ENCODE results near the gene EML1.

The EML1 gene

GRCh38 chr14:99780690-99781089, 12.5 kb upstream of the EML1 start:
- DNase-seq: no peak

GRCh38 chr14:99781091-99781490, 12.1 kb upstream of the EML1 start:
- no peak for DNase-seq

DNA sequence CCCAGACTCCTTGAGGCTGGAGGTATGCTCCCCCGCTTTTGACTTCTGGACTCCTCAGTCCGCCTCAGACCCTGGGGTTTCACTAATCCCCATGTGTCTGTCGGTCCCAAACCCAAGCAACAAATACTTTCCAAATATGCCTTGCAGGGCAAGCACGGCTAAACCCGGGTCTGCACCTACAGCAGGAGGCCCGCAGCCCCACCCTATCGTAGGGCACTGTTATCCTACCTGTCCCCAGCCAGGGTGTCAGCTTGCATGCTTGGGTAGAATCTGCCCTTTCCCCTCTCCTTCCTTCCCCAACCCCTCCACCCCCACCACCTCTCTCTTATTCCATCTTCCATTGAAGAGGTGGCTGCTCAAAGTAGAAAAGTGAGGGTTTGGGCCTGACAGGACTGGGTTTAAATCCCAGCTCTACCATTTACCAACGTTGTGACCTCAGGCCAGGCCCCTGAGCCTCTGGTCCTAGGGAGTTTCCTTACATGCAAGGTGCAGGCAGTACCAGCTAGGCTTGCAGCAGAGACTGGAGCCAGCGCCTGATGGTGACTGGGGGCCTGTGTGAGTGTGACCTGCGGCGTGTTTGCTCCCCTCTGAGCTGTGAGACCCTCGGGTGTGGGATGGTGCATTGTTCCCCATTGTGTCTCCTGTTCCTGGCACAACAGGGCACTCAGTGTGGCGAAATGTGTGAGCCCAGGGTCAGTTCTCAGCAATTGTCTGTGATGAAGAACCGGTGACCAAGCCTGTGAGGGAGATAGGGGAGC, 11.2 kb upstream of the EML1 start:
- DNase-seq: no peak

DNA sequence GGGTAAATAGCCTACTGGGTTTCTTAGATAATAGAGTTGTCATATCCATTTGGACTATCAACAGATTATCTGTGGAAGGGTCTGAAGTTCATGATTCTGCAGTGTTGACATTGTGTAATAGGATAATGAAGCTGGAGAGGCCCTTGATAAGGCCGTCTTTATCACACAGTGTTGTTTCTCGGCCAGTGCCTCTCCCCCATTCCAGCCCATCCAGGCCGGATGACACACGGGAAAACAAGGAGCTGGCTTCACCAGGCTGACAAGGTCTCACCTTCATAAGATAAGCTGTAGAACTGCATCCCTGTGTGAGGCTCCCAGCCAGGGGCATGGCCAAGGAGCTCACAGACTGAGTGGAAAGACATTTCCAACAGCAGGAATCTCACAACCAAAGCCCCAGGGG, 8.7 kb upstream of the EML1 start:
- no peak for DNase-seq

GRCh38 chr14:99785426-99785825, 7.8 kb upstream of the EML1 start:
- DNase-seq: no peak

DNA sequence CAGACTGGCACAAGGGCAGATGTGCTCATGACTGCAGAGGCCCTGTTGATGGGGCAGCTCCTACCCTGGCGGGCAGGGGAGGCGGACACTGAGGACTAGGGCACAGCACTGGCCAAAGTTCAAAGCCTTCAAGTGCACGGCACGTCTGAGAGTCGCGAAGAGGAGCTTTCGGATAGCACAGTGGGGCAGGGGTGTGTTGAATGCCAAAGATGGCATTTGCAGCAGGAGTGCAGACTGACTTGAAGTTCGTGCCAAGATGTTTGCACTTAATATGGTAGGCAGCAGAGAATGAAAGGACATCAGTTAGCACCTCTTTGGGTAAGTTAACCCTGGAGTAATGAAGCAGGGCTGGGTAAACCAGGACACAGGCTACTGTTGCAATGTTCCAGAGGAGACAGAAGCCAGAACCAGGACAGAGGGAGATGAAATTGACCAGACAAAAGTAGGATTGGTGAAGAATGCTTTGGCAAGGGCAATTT, 6.7 kb upstream of the EML1 start:
- DNase-seq: no peak

DNA sequence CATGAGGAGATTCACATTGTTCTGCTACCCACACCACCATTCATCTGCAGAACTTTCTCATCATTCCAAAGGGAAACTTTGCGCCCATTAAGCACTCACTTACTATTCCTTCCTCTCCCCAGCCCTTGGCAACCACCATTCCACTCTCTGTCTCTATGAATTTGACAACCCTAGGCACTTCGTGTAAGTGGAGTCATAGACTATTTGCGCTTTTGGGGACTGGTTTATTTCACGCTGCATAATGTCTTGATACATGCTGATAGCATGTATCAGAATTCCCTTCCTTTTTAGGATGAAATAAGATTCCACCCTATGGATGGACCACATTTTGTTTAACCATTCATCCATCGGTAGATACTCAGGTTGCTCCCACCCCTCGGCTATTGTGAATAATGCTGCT, 4.5 kb upstream of the EML1 start:
- no peak for DNase-seq

GRCh38 chr14:99789581-99789980, 3.6 kb upstream of the EML1 start:
- no peak for DNase-seq

GRCh38 chr14:99790201-99790977, 2.8 kb upstream of the EML1 start:
- DNase-seq: no peak

GRCh38 chr14:99790978-99791376, 2.2 kb upstream of the EML1 start:
- no peak for DNase-seq

DNA sequence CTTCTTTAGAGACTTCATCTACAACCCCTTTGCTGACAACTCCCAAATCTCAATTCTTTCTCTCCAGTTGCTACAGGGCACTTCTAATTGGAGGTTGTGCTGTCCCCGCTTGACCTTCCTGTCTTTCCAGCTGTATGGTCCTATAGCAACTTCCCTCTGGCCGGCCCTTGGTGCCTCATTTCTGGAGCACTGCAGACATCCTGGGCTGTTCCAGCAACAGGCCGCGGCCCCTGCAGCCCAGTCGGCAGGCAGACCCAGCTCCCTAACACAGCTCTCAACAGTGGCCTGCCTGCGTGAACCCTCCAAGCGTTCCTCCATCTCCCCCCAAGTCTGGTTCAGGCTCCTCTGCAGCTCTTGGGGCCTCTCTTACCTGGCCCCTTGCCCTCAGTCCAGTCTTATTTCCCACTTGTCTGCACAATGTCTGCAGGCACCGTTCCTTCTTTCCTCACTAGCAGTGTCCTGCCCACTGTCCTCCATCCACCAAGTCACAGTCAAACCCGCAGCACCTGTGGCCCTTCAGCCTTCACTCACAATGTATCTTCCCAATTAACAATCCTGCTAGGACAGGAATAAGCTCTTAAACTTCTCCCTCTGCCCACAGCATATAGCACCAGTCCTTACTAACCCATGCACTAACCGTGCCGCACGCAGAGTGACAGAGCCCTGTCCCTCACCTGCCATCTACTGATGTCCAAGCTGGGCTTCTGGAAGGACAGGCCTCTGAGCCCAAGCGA, 1.6 kb upstream of the EML1 start:
- DNase-seq: no peak

DNA sequence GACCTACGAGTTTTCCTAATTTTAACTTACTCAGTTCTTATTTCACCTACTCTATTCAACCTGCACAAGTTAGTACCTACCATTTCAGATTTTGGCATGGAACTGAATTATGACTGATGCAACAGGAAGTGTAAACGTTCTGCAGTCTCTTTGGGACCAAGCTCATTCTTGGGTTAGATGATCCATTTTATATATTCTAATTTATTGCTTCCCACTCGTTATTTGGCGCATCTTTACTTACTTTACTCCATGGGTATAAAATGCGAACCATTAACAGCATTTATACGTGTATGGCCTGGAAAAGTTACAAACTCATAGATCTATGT, 1.0 kb upstream of the EML1 start:
- no peak for DNase-seq

DNA sequence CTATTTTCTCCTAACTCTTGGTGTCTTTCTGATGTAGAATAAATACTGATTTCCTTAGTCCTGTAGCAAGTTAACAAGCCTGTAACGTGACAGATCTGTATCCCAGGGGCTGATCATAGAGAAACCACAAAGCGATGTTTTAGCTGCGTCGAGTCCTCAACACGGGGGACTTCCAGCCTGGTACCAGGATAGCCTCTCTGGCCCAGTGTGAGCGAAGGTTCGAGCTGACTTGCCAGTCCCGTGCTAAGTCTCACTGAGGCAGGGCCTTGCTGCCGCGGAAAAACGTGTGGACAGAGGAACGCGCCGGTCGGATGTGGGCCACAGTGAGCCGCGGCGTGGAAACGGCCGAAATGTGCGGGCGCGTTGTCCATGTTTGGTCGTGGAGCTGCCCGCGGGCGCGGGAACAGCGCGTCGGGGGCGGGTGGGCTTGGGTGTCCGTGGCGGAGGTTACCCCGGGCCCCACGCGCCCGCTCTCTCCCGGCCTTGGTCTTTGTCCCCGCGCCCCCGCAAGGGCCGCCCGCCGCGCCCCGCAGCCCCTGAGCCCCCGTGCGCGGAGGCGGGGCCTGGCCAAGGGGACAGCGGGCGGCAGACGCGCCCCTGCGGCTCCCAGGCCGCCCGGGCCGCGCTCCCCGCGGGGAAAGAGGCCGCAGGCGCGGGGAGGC, 531 bp upstream of the EML1 start:
- DNase-seq: no peak

DNA sequence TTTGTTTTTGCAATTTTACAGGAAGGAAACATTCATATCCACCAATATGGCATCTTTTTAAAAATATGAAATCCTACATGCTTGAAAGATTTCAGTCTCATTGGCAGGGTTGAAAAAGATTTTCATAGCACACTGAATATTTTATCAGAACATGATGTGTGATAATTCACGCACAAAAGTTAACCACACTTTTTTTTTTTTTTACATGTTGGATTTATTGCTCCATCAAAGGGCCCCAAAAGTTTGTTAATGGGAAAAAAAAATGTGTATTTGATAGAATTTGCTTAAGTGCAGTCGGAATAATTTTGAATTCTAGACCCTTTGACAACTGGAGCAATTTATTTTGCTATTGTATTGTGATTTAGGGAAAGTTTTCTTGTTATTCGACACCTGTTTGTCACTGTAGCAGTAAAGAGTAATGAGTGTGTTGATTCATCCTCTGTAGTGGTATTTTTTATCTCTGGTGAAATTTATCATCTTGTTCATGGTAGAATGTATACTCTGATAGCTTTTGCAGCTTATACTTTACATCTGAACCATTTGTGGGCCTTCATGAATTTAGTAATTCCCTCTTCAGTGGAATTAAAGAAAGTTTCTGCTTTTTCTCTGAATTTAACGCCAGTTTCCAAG, 1.1 kb downstream of the EML1 start:
- no peak for DNase-seq

DNA sequence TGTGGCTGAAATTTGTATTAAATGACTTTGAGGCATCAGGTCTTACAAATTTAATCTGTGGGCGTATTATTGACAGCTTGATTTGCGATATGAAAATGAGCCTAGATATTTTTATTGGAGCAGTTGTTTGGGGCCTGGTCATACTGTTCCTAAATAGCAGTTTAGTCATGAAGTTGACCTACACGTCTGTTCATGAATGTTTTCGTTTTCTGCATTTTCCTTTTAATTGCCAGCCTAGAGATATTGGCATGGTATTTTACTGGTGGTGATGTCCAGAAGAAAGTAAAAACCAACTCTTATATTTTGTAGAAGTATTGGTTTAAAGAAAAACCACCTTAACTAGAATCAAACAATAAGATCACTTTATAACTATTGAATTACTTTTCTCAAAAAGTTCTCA, 1.8 kb downstream of the EML1 start:
- DNase-seq: no peak

- no peak for DNase-seq
Measured at GRCh38 chr14:99797231-99797630, 4.0 kb downstream of the EML1 start.

GRCh38 chr14:99800781-99801180, 7.6 kb downstream of the EML1 start:
- no peak for DNase-seq

DNA sequence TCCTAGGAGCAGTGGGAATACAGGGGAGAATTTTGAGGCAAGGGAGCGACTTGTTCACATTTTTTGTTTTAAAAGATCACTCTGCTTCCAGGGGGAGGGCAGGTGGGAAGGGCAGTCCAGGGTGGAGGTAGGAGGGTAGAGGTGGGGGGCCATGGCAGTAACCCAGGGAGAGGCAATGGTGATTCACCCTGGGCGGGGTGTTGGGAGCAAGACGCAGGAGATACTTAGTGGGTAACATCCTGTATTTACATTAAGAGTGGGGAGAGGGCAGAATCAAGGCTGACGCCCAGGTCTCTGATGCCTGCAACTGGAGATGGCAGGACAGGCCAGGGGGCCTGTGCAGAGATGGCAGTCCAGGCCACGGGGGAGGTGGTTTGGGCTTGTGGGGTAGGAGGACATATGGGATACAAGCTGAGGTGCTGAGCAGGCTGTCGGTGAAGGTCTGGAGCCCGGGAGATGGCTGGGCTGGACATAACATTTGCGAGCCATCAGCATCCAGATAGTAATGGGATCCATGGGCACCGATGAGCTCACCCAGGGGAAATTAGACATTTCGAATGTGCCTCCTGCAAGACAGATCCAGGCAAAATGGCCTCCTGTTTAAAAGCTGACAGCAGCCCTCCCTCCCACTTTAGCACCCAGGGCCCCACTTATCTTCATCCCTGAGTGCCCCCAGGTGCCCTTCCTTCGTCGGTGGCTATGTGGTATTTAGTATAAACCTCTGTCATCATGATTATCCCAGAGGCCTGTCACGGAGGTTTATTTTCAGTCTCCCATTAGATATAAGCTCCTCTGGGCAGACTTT, 9.3 kb downstream of the EML1 start:
- no peak for DNase-seq

GRCh38 chr14:99803106-99803775, 10.0 kb downstream of the EML1 start:
- DNase-seq: no peak

GRCh38 chr14:99803803-99804202, 10.6 kb downstream of the EML1 start:
- DNase-seq: no peak

DNA sequence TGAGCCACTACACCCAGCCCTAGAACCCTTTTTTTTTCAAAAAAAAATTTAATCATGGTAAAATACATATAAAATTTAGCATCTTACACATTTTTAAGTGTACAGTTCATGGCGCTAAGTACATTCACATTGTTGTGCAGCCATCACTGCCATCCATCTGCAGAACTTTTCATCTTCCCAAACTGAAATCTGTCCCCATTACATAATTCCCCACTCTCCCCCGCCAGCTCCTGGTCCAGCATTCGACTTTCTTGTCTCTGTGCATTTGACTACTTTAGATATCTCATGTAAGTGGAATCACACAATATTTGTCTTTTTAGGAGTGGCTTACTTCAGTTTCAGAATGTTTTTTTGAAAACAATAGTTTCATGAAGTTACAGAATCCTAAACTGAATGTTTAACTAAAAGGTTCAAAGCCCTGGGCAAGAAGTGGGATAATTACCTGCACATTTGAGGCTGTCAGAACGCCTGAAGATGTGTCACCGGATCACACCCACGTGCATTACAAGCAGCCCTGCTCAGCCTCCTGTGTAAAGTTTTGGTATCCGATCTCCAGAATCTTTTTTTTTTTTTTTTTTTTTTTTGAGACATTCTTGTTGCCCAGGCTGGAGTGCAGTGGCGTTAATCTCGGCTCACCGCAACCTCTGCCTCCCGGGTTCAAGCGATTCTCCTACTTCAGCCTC, 12.7 kb downstream of the EML1 start:
- no peak for DNase-seq
